ENCODE data around the gene MACROD2. TPM values are rescaled to one million over a fixed set of nuclear protein-coding genes. Genes with fewer than 3 reads are reported as not detected.

The MACROD2 gene
- total and polyA plus RNA-seq, 2 experiments from 2014 or later: 2.8 to 4.3 TPM

DNA sequence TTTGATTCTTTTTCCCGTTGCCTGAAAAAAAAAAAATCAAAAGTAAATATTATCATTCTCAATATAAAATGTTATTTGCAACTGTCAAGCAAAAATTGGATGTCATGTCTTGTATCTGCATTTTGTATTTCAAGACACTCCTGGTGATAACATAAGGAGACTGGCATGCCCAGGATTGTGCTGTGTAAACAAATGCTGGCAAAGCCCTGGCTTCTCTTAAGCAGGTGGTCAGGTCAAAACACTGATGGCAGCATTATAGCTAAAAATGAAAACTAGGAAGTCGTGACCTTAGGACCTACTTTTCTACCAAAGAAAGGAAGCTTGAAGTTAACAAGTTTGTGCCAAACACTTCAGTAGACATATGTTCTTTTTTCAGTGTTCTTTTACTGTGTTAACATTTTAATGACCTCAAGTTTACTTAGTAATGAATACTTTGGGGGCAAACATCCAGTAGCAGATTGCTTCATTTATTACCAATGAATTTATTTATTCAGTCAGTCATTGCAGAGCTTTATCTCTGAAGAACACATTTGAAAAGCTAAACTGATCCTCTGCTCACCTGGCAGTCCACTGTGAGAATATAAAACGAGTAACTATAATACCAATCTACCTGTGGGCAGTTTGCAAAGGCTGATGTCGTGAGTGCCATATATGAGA is 585.2 kb downstream of the MACROD2 start (continued):
- TF ChIP-seq EZH2phosphoT487 (IDR thresholded peaks at IDR 0.05; ENCODE audit: unreplicated experiment) (no peak), NANOG (IDR thresholded peaks at IDR 0.05; ENCODE audit: borderline replicate concordance) (no peak), CREB1 (CRISPR knock-in tag; IDR thresholded peaks at IDR 0.05; ENCODE audit: low read depth) (no peak)
- TF ChIP-seq, protein P1, sequence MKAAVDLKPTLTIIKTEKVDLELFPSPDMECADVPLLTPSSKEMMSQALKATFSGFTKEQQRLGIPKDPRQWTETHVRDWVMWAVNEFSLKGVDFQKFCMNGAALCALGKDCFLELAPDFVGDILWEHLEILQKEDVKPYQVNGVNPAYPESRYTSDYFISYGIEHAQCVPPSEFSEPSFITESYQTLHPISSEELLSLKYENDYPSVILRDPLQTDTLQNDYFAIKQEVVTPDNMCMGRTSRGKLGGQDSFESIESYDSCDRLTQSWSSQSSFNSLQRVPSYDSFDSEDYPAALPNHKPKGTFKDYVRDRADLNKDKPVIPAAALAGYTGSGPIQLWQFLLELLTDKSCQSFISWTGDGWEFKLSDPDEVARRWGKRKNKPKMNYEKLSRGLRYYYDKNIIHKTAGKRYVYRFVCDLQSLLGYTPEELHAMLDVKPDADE (IDR thresholded peaks at IDR 0.05): no peak

DNA sequence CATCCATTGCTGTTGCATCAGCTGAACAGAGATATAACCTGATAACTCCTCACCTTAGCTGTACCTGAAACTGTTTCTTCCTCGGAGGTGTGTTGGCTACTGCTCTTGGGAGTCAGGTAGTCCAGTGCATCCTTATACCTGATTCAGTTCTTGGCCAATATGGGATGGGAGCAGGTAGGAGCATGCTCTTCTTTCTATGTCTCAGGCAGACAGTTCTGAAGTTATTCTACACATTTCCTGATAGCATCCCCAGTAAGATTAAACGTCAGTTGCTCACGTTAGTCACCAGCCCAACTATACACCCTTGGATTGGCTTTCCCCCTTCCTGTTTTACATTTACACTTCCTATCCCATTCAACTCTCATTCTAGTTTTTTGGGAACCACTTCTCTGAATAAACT is 586.4 kb downstream of the MACROD2 start:
- no peaks in the 10 kb centered on the region for H3K36me3 Mint-ChIP-seq (ENCODE audit: low read depth)
- no peak for ATAC-seq
- H3K4me1 ChIP-seq (ENCODE audit: insufficient read depth): no peaks in the 10 kb centered on the region

DNA sequence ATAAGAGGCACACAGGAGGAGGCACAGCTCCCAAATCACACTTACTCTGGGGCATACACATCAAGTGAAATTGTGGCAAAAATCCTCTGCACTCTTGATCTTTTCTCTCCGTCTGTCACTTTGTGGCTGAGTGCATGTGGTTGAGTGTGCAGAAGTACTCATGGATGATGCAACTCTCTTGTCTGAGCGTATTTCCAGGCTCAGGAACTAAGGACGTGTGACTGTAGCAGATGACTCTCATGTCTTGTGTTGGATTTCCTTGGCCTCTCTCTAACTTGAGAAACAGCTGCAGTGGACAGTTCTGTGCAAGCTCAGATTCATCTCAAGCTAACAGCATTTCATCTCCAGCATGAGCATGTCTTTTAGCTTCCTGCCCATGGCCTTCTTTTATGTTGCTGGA is 587.5 kb downstream of the MACROD2 start:
- H3K4me2 ChIP-seq: no peak overlapping the region
- no peak overlapping the region for H3K27ac Mint-ChIP-seq
- H3K27me3 ChIP-seq (ENCODE audit: insufficient read depth): no peaks in the 10 kb centered on the region
- H3K27me3 Mint-ChIP-seq (ENCODE audit: insufficient read depth, low read depth, poor library complexity): no peaks in the 10 kb centered on the region
- no peaks in the 10 kb centered on the region for H3F3A ChIP-seq (replicated peaks; ENCODE audit: low read depth)
- no peaks in the 10 kb centered on the region for H3K36me3 ChIP-seq (ENCODE audit: insufficient read depth)
- no peak for DNase-seq (ENCODE audit: low spot score)
- H4K20me1 ChIP-seq (replicated peaks; ENCODE audit: insufficient read depth): no peaks in the 10 kb centered on the region
- no peak overlapping the region for H3K4me3 Mint-ChIP-seq
- no peaks in the 10 kb centered on the region for H3K9me3 Mint-ChIP-seq
- H3K36me3 Mint-ChIP-seq (ENCODE audit: low read depth): no peaks in the 10 kb centered on the region
- H3K4me1 ChIP-seq (ENCODE audit: insufficient read depth): no peaks in the 10 kb centered on the region
- H3K4me1 Mint-ChIP-seq: no peaks in the 10 kb centered on the region
- H3K27ac ChIP-seq (ENCODE audit: low read depth): no peak overlapping the region
- no peak overlapping the region for H2AFZ ChIP-seq
- ATAC-seq: no peak
- no peaks in the 10 kb centered on the region for H3K79me2 ChIP-seq (replicated peaks; ENCODE audit: insufficient read depth)
- no peak overlapping the region for H3K4me3 ChIP-seq
- no peaks in the 10 kb centered on the region for H3K9me2 ChIP-seq (ENCODE audit: insufficient read depth)
- TF ChIP-seq, protein P2, sequence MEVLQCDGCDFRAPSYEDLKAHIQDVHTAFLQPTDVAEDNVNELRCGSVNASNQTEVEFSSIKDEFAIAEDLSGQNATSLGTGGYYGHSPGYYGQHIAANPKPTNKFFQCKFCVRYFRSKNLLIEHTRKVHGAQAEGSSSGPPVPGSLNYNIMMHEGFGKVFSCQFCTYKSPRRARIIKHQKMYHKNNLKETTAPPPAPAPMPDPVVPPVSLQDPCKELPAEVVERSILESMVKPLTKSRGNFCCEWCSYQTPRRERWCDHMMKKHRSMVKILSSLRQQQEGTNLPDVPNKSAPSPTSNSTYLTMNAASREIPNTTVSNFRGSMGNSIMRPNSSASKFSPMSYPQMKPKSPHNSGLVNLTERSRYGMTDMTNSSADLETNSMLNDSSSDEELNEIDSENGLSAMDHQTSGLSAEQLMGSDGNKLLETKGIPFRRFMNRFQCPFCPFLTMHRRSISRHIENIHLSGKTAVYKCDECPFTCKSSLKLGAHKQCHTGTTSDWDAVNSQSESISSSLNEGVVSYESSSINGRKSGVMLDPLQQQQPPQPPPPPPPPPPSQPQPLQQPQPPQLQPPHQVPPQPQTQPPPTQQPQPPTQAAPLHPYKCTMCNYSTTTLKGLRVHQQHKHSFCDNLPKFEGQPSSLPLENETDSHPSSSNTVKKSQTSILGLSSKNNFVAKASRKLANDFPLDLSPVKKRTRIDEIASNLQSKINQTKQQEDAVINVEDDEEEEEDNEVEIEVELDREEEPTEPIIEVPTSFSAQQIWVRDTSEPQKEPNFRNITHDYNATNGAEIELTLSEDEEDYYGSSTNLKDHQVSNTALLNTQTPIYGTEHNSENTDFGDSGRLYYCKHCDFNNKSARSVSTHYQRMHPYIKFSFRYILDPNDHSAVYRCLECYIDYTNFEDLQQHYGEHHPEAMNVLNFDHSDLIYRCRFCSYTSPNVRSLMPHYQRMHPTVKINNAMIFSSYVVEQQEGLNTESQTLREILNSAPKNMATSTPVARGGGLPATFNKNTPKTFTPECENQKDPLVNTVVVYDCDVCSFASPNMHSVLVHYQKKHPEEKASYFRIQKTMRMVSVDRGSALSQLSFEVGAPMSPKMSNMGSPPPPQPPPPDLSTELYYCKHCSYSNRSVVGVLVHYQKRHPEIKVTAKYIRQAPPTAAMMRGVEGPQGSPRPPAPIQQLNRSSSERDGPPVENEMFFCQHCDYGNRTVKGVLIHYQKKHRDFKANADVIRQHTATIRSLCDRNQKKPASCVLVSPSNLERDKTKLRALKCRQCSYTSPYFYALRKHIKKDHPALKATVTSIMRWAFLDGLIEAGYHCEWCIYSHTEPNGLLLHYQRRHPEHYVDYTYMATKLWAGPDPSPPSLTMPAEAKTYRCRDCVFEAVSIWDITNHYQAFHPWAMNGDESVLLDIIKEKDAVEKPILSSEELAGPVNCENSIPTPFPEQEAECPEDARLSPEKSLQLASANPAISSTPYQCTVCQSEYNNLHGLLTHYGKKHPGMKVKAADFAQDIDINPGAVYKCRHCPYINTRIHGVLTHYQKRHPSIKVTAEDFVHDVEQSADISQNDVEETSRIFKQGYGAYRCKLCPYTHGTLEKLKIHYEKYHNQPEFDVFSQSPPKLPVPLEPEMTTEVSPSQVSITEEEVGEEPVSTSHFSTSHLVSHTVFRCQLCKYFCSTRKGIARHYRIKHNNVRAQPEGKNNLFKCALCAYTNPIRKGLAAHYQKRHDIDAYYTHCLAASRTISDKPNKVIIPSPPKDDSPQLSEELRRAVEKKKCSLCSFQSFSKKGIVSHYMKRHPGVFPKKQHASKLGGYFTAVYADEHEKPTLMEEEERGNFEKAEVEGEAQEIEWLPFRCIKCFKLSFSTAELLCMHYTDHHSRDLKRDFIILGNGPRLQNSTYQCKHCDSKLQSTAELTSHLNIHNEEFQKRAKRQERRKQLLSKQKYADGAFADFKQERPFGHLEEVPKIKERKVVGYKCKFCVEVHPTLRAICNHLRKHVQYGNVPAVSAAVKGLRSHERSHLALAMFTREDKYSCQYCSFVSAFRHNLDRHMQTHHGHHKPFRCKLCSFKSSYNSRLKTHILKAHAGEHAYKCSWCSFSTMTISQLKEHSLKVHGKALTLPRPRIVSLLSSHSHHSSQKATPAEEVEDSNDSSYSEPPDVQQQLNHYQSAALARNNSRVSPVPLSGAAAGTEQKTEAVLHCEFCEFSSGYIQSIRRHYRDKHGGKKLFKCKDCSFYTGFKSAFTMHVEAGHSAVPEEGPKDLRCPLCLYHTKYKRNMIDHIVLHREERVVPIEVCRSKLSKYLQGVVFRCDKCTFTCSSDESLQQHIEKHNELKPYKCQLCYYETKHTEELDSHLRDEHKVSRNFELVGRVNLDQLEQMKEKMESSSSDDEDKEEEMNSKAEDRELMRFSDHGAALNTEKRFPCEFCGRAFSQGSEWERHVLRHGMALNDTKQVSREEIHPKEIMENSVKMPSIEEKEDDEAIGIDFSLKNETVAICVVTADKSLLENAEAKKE (CRISPR knock-in tag; IDR thresholded peaks at IDR 0.05): no peak
- no peak for TF ChIP-seq NANOG (IDR thresholded peaks at IDR 0.05; ENCODE audit: borderline replicate concordance)
- TF ChIP-seq, protein P3, sequence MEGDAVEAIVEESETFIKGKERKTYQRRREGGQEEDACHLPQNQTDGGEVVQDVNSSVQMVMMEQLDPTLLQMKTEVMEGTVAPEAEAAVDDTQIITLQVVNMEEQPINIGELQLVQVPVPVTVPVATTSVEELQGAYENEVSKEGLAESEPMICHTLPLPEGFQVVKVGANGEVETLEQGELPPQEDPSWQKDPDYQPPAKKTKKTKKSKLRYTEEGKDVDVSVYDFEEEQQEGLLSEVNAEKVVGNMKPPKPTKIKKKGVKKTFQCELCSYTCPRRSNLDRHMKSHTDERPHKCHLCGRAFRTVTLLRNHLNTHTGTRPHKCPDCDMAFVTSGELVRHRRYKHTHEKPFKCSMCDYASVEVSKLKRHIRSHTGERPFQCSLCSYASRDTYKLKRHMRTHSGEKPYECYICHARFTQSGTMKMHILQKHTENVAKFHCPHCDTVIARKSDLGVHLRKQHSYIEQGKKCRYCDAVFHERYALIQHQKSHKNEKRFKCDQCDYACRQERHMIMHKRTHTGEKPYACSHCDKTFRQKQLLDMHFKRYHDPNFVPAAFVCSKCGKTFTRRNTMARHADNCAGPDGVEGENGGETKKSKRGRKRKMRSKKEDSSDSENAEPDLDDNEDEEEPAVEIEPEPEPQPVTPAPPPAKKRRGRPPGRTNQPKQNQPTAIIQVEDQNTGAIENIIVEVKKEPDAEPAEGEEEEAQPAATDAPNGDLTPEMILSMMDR (conservative IDR thresholded peaks at IDR 0.05; ENCODE audit: low read depth in 2 of 2): no peak

More for the DNA sequence above, 586.4 kb downstream of the MACROD2 start:
- TF ChIP-seq NANOG (IDR thresholded peaks at IDR 0.05; ENCODE audit: borderline replicate concordance) (no peak), EZH2phosphoT487 (IDR thresholded peaks at IDR 0.05; ENCODE audit: unreplicated experiment) (no peak), EZH2 (IDR thresholded peaks at IDR 0.05; ENCODE audit: low read depth, unreplicated experiment) (no peak)
- H3K9me2 ChIP-seq (ENCODE audit: insufficient read depth): no peaks in the 10 kb centered on the region
- H3K4me3 ChIP-seq: no peak overlapping the region
- no peak overlapping the region for H3K27ac ChIP-seq (ENCODE audit: low read depth)
- H3K27me3 ChIP-seq (ENCODE audit: insufficient read depth): no peaks in the 10 kb centered on the region
- H3K27me3 Mint-ChIP-seq (ENCODE audit: insufficient read depth, low read depth, poor library complexity): no peaks in the 10 kb centered on the region
- no peaks in the 10 kb centered on the region for H3K4me1 Mint-ChIP-seq
- H3K27ac Mint-ChIP-seq: no peak overlapping the region
- no peak overlapping the region for H3K4me2 ChIP-seq
- H4K20me1 ChIP-seq (replicated peaks; ENCODE audit: insufficient read depth): no peaks in the 10 kb centered on the region
- no peak overlapping the region for H3K4me3 Mint-ChIP-seq
- no peaks in the 10 kb centered on the region for H3F3A ChIP-seq (replicated peaks; ENCODE audit: low read depth)
- no peak overlapping the region for H2AFZ ChIP-seq
- no peaks in the 10 kb centered on the region for H3K9me3 Mint-ChIP-seq
- no peak for DNase-seq (ENCODE audit: low spot score)
- no peaks in the 10 kb centered on the region for H3K36me3 ChIP-seq (ENCODE audit: insufficient read depth)
- no peaks in the 10 kb centered on the region for H3K79me2 ChIP-seq (replicated peaks; ENCODE audit: insufficient read depth)

Data from GM23338 (cell line).